RKO (cell line): ENCODE measurements around the gene TMEM178B.
"Not testable (repeated sequence)": the region's sequence is repeated elsewhere in the genome, so short reads cannot be mapped to it uniquely, and the experiment has no call there.

Source experiments
- DNase-seq: peaks from one replicate; pipeline ENCODE4 v3.0.0-alpha.2; 2016; ENCODE audit warnings: low spot score

Gene TMEM178B

DNA sequence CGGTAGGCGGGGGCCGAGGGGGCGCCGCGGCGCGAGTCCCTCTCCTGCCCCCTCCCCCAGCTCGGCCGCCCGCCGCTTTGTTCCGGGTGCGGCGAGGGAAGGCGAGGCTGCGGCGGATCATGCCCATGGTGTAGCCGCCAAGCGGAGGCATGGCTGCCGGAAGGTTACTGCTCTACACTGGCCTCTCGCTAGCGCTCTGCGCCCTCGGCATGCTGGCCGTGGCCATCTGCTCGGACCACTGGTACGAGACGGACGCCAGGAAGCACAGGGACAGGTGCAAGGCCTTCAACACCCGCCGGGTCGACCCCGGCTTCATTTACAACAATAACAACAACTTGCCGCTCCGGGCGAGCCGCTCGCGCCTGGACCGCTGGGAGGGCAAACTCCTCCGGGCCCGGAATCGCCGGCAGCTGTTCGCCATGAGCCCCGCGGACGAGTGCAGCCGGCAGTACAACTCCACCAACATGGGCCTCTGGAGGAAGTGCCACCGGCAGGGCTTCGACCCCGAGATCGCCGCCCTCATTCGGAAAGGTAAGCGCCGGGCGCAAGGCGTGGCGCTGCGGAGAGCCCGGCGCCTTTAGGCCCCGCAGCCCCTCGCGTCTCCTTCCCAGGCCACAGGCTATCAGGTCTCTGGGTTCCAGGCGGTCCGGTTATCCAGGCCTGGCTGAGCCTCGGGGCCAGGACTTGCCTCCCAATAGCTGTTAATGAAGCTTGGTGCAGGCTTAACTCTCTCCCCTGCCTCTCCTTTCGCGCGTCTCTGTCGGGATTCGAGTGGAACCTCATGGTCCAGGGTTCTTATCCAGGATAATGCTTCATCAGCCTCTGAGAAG lies 513 bp downstream of the TMEM178B start:
- DNase-seq: no peak

DNA sequence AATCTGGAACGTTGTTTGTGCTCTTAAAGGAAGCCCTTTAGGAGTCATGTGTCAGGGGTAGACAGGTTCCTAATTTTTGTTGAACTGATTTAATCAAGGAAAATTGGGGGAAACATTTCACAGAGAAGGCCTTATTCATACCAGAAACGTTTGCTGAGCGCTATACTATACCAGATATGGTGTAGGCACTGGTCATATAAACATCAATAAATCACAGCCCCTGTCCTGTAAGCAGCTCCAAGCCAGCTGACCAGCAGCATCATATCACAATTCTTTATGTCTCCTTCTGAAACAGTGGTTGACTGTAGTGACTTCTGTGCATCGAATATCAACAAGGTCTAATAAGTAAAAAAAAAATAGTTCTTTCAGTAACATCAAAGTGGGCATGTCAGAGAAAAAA lies 1.1 kb downstream of the TMEM178B start:
- no peak for DNase-seq

DNA sequence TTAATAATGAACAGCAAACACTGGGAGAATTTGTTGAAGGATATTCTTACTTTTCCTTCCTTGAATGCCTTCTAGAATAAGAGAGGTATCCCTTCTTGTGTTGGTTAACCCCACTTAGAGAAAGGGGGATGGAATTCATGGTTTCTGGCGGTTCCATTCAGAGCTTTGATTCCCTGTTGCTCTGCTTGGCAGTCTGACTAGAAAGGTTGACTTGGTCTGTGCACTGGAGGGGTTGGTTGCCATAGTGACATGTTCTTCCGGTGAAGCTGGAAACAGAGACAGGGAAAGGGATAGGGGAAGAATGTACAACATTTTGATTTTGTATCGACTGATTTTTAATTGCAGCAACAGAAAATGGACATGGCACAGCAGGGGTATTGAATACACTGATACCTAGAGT lies 2.5 kb downstream of the TMEM178B start:
- no peak for DNase-seq

DNA sequence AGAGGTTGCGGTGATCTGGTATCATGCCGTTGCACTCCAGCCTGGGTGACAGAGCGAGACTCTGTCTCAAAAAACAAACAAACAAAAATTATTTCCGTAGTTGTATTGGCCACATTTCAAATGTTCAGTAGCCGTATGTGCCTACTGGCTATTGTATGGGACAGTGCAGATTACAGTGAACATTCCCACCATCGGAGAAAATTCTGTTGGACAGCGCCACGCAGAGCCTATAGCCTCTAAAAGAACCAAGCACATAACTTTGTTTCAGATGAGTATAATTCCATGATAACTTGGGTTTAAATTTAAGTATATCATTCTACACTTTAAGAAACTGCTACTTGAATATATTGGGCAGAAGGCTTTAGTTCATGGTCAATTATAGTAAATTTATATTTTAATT lies 5.4 kb downstream of the TMEM178B start:
- DNase-seq: no peak

DNA sequence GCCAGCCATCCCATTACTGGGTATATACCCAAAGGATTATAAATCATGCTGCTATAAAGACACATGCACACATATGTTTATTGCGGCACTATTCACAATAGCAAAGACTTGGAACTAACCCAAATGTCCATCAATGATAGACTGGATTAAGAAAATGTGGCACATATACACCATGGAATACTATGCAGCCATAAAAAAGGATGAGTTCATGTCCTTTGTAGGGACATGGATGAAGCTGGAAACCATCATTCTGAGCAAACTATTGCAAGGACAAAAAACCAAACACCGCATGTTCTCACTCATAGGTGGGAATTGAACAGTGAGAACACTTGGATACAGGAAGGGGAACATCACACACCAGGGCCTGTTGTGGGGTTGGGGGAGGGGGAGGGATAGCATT lies 15.6 kb downstream of the TMEM178B start:
- not testable (repeated sequence) for DNase-seq

DNA sequence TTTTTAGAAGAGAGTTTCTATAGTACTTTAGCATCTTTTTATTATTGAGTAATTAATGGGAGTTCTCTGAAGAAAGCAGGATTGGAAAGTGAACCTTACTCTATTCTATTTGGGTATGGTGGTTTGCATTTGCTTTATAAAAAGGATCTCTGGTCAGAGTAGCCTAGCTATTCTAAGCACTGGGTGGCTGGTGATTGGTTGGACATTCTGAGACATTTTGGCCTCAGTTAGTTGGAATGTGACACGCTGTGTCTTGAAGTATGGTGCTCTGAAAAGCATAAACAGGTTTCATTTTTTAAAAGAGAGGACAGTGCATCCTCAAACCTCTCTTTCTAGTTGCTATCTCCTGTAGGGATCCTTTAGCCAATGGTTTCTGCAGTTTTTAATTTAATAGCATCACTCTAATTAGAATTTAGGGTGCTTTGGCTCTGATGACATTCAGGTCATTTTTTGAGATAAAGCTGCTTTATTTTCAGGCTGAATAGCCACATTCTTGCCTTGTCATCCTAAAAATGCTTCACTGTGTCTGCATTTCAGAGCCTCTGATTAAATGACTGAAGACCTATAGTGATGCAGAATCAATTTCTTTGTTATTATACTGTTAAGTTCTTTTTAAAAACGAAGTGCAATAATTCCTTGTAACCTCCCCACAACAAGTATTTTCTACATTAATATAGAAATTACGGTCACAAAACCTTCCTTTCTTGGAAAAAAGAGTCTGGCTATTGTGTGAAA lies 20.6 kb downstream of the TMEM178B start:
- DNase-seq: no peak

DNA sequence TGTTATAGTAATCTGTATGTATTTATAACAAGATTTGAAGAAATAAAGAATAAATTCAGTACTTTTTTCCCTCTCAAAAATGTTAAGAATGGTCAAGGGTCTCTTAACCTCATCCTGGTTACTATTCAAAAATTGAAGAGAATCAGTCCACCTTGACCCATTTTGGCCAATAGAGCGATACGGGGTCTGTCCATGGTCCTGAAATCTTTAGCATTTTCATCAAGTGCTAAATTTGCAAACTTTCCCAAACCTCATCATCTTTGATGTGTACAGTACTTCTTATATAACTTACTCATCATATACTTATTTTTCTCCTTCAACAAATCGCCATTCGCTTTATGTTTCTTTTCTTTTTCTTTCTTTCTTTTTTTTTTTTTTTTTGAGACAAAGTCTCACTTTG lies 23.6 kb downstream of the TMEM178B start:
- peak; percentile 56 for DNase-seq

DNA sequence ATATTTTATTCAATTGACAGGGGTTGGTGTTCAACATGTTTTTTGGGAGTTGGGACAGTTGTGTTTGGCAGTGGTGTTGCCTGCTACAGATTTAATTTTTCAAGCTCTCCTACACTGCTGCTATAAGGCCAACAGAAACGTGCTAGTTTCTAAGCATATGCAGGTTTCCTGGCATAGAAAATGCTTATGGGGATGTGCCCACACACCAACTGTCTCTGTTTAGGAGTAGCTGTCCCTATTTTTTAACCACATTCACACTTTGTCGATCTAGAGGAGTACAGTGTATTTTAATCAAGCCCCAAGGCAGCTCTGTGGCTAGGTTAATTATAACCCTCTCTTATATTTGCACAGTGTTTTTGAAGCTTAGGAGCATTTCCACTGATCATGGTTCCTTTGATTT lies 28.6 kb downstream of the TMEM178B start:
- no peak for DNase-seq

DNA sequence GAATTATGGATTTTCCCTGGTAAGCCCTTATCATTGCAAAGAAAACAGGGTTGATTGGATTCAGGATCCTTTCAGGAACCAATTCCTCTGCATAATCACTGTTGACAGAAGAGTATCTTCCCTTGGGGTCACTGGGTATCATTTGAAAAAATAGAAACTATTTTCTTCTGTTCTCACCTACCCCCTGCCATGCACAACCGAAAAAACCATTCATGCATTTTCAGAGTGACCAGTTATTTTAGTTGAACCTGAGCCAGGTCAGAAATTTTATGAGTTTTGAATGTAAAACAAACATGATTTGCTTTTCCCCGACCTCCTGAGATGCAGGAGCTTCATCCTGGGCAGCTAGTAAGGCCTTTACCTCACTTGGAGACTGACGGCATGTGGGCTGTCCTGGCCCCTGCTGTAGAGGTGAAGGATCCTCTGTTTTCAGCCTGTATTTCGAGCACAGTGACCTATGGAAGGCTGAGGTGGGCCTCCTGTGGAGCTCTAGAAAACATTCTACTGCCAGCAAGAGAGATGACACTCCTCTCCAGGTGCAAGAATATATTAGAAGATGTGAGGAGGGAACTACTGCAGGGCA lies 30.1 kb downstream of the TMEM178B start:
- no peak for DNase-seq

DNA sequence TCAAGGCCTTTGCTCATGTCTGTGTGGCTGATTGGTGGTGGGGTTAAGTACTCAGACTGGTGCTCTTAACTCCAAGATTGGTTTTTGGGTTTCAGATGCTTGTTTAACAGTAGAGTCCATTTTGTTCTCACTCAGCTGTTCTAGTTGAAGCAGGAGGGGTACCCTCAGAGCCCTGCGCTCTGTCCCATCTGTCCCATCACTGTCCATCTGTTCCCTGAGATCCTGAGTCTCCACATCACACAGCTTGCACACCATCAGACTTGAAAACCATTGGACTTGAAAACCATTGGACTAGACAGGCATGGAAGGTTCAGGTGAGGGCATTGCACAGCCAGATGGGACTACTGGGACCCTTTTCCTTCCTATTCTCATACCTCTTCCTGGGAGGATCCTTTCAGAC lies 39.3 kb downstream of the TMEM178B start:
- no peak for DNase-seq

DNA sequence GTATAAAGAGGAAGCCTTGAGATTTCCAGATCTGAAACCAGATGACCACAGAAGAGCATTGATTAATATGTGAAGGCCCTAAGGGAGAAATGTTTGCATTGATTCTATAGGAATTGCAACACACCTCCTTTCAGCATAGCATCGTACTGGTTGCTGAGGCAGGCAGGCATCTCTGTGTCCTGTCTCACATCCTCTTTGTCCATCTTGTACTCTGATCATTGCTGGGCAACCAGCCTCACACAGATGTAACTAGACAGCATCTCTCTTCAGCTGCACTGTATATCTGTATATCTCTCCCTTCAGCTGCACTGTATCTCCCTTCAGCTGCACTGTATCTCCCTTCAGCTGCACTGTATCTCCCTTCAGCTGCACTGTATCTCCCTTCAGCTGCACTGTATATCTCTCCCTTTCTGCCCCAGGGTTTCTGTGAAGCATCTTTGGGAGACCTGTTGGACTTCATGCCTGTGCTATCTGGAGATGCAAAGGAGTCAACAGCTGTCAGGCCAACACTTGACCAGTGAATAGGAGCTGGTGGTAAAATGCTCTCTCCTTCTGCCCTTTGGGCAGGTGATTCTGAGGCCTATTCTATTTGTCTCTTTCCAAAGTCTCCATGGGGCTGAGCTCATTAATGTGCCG lies 40.3 kb downstream of the TMEM178B start:
- DNase-seq: no peak

DNA sequence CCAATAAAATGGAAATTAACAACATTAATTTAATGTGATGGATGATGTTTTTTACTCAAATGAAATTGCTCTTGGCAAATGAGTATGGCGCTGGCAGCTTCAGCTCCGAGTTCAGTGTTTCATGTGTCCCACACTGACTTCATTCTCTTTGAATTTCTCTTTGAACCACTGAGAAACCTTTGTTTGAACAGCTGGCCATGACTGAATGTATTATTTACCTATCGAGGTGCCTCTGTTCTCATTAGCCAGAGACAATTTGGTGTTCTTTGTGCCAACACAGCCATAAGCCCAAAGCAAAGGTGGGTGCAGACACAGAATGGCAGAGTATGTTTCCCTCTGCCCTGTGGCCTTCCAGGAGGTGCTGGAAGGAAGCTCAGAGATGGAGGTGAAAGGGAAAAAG lies 42.1 kb downstream of the TMEM178B start:
- no peak for DNase-seq

DNA sequence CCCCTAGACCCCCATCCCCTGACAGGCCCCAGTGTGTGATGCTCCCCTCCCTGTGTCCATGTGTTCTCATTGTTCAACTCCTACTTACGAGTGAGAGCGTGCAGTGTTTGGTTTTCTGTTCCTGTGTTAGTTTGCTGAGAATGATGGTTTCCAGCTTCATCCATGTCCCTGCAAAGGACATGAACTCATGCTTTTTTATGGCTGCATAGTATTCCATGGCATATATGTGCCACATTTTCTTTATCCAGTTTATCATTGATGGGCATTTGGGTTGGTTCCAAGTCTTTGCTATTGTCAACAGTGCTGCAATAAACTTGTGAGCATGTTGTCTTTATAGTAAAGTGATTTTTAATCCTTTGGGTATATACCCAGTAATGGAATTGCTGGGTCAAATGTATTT lies 42.8 kb downstream of the TMEM178B start:
- DNase-seq: not testable (repeated sequence)

DNA sequence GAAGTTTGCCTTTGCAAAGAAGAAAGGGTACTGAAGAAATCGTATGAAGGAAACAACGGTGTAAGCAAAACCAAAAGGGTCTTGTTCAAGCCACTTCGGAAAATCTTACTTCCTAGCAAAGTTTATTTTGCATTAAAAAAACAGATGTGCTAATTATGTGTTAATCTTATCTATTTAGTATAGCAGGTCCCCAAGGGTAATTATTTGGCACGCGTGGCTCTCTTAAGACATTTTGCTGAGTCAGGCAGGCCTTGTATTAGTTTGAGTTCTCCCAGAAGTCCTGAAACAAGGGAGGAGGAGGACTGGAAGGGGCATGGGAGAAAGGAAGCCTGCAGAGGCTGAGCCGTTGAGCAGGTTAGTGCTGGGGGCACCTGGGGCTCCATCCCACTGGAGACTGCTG lies 44.9 kb downstream of the TMEM178B start:
- DNase-seq: no peak

DNA sequence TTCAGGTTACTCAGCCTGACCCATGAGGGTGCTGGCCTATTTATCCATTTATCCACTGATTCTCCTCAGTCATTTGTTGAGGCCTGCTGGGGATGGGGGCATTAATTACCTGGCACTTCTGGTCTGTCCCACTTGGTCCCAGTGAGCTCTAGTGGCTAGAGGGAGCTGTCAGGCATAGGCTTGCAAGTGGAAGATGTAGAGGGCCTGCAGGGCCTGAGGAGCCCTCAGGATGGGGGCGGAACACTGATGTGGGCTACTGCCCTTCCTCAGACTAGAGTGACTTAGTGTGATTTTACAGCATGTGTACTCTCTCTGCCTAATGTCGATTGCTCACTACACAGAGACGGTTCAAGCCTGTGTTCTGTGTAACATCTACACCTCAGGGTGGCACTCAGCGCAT lies 45.3 kb downstream of the TMEM178B start:
- DNase-seq: no peak

DNA sequence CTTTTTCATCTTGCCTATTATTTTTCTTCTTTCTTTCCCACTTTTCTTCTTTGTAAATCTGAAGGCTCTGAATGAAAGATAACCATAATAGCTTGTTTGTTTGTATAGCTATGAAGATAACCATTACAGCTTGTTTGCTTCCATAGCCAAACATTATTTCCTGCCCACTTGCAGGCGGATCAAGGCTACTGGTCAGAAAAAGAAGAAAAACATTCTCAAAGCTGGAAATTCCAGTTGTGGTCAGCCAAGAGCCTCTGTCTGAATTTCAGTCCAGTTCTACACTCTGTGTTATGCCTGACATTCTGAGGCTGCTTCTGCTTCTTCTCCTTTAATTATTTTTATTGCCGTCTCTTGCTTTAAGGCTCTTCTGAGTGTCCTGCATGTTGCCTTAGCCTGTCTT lies 48.9 kb downstream of the TMEM178B start:
- no peak for DNase-seq

DNA sequence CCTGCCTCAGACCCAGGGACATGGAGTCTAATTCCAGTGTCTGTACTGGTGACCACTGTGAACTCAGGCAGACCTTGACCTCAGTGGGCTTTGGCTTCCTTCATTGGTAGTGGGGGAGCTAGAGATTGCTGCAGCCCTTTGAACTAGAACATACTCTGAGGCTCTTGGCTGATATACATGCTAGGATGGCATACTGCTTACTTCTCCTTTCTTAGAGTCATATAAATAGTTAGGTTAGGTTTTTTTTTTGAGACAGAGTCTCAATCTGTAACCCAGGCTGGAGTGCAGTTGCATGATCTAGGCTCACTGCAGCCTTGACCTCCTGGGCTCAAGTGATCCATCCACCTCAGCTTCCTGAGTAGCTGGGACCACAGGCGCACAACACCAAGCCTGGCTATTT lies 49.7 kb downstream of the TMEM178B start:
- DNase-seq: no peak

DNA sequence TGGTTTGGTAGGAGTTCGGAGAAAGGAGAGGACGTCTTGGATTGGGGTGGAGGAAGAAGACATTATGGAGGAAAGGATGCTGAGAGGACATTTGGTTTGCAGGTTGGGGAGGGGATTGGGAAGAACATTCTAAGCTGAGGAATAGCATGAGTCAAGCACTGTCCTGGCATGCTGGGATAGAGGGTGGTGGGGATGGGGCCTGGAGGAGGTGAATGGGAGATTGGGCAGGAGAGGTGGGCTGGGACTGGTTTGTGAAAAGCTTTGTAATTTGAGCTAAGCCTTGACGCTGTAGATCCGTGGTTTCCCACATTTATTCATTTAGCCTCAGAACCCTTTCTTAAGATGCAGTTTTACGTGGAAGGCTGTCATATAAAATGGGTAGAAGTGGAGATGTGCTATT lies 52.2 kb downstream of the TMEM178B start:
- no peak for DNase-seq

DNA sequence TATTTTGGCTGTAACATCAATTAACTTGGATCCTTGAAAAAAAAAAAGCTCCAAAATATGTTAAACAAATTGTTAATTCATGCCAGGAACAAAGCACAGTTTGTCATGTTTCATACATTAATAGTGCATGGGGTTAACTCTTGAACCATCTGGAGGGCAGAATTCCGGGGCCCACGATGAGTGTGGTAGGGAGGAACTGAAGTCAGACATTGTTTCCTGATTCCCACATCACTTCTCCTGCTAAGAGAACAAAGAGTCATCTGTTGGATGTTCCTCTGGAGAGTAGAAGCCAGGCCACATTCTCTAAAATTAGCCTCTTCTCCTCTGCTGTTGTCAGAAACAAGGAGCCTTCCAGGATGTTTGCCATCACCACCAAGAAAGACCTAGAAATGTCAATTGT lies 54.6 kb downstream of the TMEM178B start:
- DNase-seq: no peak

DNA sequence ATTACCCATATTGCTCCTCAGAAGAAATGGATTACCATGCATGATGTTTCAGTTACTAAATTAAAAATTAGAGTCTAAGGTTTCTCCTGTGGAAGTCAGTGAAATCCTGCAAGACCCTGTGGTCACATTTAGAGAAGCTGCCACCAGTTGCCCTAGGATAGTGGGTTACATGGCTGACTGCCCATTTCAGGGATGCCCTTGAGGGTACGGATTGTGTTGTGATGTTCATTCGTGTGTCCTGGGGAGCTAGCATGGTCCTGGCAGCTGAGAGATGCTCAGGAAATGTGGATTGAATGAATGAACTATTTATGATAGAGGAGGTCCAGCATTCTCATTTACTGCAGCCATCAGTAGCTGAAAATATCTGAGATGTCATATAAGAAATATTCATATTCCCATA lies 55.1 kb downstream of the TMEM178B start:
- no peak for DNase-seq

DNA sequence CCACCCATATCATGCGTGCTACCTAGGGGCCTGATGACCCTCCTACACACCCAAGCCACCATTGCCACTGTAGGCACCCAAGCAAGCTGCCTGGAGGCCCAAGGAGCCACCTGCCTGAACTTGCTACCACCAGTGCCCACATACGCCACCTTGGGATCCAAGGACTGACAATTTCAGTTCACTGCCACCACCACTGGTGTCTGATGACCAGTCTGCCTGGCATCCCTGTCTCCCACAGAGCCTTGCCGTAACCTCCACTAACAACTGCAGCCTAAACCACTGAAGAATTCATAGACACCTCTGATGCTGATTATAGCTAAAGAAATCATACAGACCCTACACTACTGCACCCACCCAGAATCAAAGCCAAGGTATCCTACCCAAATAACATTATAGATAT lies 58.8 kb downstream of the TMEM178B start:
- no peak for DNase-seq

DNA sequence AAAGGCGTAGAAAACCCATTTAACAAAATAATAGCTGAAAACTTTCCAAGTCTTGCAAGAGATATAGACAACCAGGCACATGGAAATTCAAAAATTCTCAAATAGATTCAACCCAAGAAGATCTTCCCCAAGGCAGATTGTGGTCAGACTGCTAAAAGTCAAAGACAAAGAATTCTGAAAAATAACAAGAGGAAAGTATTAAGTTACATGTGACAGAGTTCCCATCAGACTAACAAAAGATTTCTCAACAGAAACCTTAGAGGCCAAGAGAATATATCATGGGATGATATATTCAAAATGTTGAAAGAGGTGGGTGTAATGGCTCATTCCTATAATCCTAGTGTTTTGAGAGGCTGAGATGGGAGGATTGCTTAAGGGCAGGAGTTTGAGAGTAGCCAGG lies 59.8 kb downstream of the TMEM178B start:
- no peak for DNase-seq

DNA sequence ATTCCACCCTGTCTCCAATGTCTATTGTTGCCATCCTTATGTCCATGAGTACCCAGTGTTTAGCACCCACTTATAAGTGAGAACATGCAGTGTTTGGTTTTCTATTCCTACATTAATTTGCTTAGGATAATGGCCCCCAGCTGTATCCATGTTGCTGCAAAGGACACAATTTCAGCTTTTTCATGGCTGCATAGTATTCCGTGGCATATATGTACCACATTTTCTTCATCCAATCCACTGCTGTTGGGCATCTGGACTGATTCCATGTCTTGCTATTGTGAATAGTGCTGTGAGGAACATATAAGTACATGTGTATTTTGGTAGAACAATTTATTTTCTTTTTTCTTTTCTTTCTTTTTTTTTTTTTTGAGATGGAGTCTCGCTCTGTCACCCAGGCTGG lies 68.2 kb downstream of the TMEM178B start:
- DNase-seq: no peak
